ENCODE results near the gene LPGAT1. TPM values are rescaled to one million over a fixed set of nuclear protein-coding genes. Genes with fewer than 3 reads are reported as not detected.

The LPGAT1 gene
- total and polyA plus RNA-seq, 2 donors (not counting 3 experiments of a cell fraction or from before 2014, with no cell fraction given): 6.1 to 46.0 TPM

DNA sequence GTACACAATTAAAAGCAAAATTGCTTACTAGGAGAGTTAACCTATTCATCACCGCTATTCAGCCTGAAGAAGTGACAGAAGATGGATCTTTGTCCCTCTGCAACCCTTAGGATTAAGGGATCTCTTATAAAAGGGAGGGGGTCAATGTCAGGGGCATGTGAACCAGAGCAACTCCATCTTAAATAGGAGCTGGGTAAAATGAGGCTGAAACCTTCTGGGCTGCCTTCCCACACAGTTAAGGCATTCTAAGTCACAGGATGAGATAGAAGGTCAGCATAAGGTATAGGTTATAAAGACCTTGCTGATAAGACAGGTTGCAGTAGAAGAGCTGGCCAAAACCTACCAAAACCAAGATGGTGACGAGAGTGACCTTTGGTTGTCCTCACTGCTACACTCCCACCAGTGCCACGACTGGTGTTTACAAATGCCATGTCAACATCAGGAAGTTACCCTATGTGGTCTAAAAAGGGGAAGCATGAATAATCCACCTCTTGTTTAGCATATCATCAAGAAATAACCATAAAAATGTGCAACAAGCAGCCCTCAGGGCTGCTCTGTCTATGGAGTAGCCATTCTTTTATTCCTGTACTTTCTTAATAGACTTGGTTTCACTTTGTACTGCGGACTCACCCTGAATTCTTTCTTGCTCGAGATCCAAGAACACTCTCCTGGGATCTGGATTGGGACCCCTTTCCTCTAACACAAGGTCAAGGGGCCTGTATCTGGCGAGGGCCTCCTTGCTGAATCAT, 119.8 kb downstream of the LPGAT1 start:
- DNase-seq (ENCODE audit: low read depth, low spot score) (no peak), FAIRE-seq (peak; percentile 42)
- TF ChIP-seq GATA2 (IDR thresholded peaks at IDR 0.05; ENCODE audit: insufficient read depth, insufficient read length, low read depth, low read length) (no peak), EZH2 (IDR thresholded peaks at IDR 0.05; ENCODE audit: borderline replicate concordance, low read depth, low read length, severe bottlenecking) (no peak), MYC (IDR thresholded peaks at IDR 0.05; ENCODE audit: low read depth, low read length) (no peak), JUN (IDR thresholded peaks at IDR 0.05; ENCODE audit: borderline replicate concordance, insufficient read depth, insufficient read length, low read depth) (no peak), POLR2AphosphoS5 (IDR thresholded peaks at IDR 0.05; ENCODE audit: insufficient read depth, low read depth, low read length) (no peak), FOS (IDR thresholded peaks at IDR 0.05; ENCODE audit: borderline replicate concordance, insufficient read depth, low read length) (no peak), POLR2A (IDR thresholded peaks at IDR 0.05; ENCODE audit: low read depth, low read length) (no peak)
- TF ChIP-seq, protein P1, sequence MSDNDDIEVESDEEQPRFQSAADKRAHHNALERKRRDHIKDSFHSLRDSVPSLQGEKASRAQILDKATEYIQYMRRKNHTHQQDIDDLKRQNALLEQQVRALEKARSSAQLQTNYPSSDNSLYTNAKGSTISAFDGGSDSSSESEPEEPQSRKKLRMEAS (IDR thresholded peaks at IDR 0.05; ENCODE audit: insufficient read depth, insufficient read length): no peak
- TF ChIP-seq, protein P2, sequence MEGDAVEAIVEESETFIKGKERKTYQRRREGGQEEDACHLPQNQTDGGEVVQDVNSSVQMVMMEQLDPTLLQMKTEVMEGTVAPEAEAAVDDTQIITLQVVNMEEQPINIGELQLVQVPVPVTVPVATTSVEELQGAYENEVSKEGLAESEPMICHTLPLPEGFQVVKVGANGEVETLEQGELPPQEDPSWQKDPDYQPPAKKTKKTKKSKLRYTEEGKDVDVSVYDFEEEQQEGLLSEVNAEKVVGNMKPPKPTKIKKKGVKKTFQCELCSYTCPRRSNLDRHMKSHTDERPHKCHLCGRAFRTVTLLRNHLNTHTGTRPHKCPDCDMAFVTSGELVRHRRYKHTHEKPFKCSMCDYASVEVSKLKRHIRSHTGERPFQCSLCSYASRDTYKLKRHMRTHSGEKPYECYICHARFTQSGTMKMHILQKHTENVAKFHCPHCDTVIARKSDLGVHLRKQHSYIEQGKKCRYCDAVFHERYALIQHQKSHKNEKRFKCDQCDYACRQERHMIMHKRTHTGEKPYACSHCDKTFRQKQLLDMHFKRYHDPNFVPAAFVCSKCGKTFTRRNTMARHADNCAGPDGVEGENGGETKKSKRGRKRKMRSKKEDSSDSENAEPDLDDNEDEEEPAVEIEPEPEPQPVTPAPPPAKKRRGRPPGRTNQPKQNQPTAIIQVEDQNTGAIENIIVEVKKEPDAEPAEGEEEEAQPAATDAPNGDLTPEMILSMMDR (IDR thresholded peaks at IDR 0.05; ENCODE audit: extremely low read depth in 1 of 2, insufficient read depth in 1 of 2, low read depth in 1 of 2, low read length in 2 of 2): no peak
- H3K79me2 ChIP-seq (ENCODE audit: control insufficient read depth, insufficient read depth, low read length): no peaks in the 10 kb centered on the region
- no peaks in the 10 kb centered on the region for H3K9me1 ChIP-seq (replicated peaks; ENCODE audit: control insufficient read depth, extremely low read depth, insufficient read depth, low read length)
- no peak overlapping the region for H2AFZ ChIP-seq (ENCODE audit: low read depth, low read length)
- POLR2A ChIA-PET: no interaction called here
- no peaks in the 10 kb centered on the region for H3K36me3 ChIP-seq (ENCODE audit: control insufficient read depth in 2 of 2, extremely low read depth in 1 of 2, insufficient read depth in 2 of 2, low read length in 2 of 2)
- intact Hi-C loops (cut with micrococcal nuclease): no loop called here
- no peak overlapping the region for H3K27ac ChIP-seq (ENCODE audit: insufficient read depth, low read depth, low read length)
- H3K4me3 ChIP-seq (replicated peaks in 1 of 3; ENCODE audit: insufficient read depth in 1 of 3, low read depth in 1 of 3, low read length in 3 of 3): no peak overlapping the region
- dilution Hi-C loops (cut with MboI; ENCODE audit: extremely low pct_ligation_motif_present, low sequenced_read_pairs): no loop called here
- H3K9ac ChIP-seq (replicated peaks; ENCODE audit: extremely low read depth, insufficient read depth, low read length): no peak overlapping the region
- no peaks in the 10 kb centered on the region for H3K27me3 ChIP-seq (ENCODE audit: control insufficient read depth in 2 of 2, insufficient read depth in 2 of 2, low read length in 2 of 2)
- no peaks in the 10 kb centered on the region for H4K20me1 ChIP-seq (replicated peaks; ENCODE audit: control insufficient read depth, extremely low read depth, insufficient read depth, low read length)
- CTCF ChIA-PET: interaction anchor here (3.5 kb wide), 1 partner anchor 12 kb away, joined by 16 read pairs; no protein-coding TSS in a partner anchor
- no TSS peak for BruUV-seq (replicated peaks)
- H3K4me1 ChIP-seq (ENCODE audit: control insufficient read depth, extremely low read depth, insufficient read depth, low read length): no peaks in the 10 kb centered on the region
- H3K4me2 ChIP-seq (ENCODE audit: insufficient read depth, low read length): no peak overlapping the region
- no peaks in the 10 kb centered on the region for H3K9me3 ChIP-seq (replicated peaks; ENCODE audit: control insufficient read depth, insufficient read depth, low read length)
